GM18861 (cell line): ENCODE measurements around the gene CASKIN2.

Experiments
- ATAC-seq: cut with Tn5 transposase; IDR thresholded peaks from one replicate; pipeline ENCODE4 v1.9.1; 2021; ENCODE audit not compliant: unreplicated experiment

The CASKIN2 gene, protein sequence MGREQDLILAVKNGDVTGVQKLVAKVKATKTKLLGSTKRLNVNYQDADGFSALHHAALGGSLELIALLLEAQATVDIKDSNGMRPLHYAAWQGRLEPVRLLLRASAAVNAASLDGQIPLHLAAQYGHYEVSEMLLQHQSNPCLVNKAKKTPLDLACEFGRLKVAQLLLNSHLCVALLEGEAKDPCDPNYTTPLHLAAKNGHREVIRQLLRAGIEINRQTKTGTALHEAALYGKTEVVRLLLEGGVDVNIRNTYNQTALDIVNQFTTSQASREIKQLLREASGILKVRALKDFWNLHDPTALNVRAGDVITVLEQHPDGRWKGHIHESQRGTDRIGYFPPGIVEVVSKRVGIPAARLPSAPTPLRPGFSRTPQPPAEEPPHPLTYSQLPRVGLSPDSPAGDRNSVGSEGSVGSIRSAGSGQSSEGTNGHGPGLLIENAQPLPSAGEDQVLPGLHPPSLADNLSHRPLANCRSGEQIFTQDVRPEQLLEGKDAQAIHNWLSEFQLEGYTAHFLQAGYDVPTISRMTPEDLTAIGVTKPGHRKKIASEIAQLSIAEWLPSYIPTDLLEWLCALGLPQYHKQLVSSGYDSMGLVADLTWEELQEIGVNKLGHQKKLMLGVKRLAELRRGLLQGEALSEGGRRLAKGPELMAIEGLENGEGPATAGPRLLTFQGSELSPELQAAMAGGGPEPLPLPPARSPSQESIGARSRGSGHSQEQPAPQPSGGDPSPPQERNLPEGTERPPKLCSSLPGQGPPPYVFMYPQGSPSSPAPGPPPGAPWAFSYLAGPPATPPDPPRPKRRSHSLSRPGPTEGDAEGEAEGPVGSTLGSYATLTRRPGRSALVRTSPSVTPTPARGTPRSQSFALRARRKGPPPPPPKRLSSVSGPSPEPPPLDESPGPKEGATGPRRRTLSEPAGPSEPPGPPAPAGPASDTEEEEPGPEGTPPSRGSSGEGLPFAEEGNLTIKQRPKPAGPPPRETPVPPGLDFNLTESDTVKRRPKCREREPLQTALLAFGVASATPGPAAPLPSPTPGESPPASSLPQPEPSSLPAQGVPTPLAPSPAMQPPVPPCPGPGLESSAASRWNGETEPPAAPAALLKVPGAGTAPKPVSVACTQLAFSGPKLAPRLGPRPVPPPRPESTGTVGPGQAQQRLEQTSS (N-terminal part only)

DNA sequence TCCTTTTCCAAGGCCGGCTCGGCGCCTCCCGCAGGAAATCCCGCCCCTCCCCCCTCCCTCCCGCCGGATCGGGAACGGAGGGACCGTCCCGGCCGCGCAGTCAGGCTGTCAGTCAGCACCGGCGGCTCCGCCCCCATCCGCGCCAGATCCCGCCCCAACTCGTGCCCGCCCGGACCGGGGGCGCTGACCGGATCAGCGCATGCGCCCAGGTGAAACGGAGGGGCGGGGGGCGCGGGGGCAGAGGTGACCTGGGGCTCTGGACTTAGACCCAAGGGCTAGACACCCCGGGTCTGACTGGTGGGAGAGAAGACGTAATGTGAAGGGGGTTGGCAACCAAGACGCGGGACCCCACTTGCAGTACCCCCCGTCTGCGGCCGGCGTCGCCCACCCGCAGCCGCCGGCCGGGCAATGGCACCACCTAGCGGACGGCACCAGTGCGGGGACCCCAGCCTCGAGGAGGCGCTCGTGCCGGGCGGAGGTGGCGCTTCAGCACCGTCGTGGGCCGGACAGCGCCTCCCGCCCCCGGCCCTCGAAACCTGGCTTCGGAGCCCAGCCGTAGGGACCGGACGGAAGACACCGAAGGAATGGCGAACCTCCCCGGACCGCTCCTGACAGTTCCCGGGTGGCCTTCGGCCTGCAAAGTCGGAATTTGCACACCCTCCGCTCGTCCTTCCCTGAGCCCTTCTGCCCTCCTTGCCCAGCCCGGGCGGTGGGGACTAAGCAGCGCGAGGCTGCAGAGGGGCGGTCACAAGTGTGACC lies at the start of gene CASKIN2:
CASKIN2 (minus strand) TSS at position 42 of the 759 bp plus-strand sequence. CDS start 1,733 bp downstream, outside the sequence.
- peak; percentile 26 for ATAC-seq

DNA sequence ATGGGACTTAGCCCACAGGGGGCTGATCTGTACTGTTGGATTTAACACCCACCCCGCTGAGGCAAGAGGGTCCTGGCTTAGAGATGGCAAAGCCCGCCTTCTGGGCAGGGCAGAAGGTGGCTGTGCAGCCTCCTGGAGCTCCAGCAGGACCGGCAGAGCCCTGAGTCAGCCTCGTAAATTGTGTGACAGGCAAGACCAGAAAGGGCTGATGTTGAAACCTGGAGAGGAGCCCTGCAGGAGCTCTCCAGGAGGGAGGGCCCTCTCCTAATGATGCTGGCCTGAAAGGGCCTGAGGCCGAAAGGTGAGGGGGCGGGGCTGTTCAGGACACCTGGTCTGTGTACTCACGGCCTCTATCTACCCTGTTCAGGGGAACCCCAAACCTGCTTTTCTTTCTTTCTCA lies 49.7 kb upstream of the CASKIN2 start:
- ATAC-seq, result no peak

DNA sequence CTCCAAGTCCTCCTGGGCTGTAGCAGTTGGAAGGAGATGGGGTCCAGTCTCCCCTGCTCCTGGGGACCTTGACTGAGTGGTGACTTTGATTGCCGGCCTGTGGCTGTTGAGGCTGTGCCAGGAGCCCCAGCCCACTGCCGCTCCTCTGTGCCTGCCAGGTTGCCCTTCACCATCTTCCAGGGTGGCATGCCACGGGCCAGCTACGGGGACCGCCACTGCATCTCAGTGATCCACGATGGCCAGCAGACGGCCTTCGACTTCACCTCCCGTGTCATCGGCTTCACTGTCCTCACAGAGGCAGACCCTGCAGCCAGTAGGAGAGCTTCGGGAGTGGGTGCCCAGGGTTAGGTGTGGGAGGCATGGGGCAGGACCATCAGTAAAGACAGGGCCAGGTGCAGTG lies 48.9 kb upstream of the CASKIN2 start:
- ATAC-seq, result no peak

DNA sequence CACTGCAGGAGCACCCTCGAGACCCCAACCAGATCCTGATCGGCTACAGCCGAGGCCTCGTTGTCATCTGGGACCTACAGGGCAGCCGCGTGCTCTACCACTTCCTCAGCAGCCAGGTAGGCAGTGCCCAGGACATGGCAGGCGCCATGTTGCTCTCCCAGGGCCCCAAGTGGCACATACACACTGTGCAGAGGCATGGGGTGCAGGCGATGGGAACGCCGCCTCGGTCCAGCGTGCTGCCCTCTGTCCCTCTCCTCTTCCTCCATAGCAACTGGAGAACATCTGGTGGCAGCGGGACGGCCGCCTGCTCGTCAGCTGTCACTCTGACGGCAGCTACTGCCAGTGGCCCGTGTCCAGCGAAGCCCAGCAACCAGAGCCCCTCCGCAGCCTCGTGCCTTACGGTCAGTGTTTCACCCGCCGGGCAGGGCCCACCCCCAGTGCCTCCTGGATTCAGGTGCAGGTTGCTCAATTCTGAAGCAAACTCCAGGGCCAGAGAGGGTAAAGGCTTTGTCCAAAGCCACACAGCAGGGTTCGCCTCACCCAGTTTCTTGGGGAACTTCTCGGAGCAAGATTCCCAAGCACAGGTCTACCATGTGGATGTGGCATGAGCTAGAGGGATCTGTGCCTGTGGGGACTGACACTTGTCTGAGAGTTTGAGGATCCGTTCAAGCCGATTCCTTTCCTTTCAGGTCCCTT lies 47.9 kb upstream of the CASKIN2 start:
- ATAC-seq, result no peak

DNA sequence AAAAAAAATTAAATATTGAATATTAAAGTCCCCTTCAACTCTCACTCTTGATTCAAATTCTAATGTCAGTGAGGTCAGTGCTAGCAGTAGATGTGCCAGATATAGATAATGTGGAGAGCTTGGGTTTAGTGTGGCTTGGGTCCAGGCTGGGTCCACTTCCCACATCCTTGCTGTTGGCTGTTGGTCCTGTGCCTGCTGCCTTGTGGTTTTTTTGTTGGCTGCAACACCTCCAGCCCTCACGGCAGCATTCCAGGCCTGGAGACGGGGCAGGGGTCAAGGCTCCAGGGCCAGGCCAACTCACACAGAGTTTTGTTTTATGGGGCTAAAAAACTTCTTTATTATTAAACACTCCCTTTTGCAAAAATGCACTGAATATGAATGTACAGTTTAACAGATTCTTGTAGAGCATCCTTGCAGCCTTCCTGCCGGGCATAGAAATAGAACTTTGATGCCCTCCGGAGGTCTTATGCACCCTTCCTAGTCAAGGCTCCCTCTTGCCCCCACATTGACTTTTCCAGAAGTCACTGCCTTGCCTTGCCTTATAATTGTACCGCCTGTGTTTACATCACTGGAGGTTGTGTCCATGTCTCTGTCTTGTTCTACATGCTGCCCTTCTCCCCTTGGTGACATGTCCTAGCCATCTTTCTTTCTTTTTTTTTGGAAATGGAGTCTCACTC lies 46.7 kb upstream of the CASKIN2 start:
- no peak for ATAC-seq

DNA sequence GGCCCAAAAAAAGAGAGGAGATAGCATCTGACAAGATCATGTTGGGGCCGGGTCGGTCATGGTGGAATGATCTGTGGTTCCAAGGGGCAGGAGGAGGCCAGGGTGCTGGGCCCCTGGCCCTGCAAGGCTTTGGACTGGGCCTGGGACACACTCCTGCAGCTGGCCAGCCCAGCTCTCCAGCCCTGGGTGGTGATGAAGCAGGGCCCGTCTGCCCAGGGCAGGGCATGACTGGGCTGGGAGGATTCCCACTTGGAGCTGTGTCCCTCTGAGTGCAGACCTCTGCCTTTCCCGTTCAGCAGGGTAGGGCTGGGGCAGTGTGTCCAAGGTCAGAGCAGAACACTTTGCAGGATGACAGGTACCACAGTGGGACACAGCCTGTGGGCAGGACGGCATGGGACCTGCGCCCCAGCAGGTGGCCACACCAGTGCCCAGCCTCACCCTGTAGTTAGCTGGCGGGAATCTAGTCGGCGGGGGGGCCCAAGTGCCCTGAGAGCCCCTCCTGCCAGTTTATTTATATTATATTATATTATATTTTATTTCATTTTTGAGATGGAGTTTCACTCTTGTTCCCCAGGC lies 44.7 kb upstream of the CASKIN2 start:
- ATAC-seq, result no peak

DNA sequence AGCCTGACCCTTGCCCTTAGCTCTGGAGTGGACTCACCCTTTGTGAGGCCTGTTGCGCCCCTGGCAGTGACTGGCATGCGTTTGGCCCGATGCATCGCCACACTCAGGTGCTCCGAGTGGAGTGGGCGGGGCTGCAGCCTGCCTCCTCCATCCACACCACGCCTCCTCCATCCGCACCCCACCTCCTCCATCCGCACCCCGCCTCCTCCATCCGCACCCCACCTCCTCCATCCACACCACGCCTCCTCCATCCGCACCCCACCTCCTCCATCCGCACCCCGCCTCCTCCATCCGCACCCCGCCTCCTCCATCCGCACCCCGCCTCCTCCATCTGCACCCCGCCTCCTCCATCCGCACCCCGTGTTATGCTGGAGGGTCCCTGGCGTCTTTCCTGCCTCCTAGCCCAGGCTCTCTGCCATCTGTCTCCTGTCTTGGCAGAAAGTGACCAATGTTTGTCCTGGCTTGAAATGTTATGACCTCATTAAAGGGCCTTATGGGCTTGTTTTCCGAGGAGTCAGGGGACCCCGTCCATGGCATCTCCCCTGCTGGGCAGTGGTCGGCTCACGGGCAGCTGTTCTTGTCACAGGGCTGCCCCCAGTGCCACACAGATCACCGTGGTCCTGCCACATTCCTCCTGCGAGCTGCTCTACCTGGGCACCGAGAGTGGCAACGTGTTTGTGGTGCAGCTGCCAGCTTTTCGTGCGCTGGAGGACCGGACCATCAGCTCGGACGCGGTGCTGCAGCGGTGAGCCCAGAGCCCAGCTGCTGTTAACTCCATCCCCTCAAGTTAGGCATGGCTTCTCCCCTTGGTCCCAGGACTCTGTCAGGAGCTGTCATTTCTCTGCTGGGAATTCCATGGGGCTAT lies 43.6 kb upstream of the CASKIN2 start:
- no peak for ATAC-seq

DNA sequence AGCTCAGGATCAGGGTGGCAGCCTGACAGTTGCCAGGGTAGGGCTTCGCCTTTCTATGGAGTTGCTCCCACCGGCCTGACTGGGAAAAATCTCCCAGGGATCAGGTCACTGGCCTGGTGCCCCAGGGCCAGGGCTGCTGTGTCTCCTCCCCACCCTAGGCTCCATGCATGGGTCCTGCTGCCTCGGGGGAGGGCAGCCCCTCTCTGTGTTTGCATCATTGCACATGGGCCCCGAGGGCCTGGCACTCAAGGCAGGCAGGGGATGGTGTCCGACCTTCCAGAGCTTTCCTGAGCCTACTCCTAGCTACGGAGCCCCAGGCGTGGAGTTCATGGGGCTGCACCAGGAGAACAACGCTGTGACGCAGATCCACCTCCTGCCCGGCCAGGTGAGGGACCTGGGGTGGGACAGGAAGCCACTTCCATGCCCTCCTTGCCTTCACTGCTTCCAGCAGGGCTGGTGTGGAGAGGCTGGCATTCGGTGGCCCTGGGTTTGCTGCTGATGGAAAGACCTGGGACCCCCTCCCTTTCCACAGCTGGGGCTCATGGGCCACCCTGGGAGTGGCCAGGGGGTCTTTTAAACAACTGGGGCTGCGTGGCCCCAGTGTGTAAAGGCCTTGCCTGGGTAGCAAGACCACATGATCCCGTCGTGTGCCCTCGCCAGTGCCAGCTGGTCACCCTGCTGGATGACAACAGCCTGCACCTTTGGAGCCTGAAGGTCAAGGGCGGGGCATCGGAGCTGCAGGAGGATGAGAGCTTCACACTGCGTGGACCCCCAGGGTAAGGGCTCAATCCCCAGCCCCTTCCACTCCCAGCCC lies 42.7 kb upstream of the CASKIN2 start:
- no peak for ATAC-seq

DNA sequence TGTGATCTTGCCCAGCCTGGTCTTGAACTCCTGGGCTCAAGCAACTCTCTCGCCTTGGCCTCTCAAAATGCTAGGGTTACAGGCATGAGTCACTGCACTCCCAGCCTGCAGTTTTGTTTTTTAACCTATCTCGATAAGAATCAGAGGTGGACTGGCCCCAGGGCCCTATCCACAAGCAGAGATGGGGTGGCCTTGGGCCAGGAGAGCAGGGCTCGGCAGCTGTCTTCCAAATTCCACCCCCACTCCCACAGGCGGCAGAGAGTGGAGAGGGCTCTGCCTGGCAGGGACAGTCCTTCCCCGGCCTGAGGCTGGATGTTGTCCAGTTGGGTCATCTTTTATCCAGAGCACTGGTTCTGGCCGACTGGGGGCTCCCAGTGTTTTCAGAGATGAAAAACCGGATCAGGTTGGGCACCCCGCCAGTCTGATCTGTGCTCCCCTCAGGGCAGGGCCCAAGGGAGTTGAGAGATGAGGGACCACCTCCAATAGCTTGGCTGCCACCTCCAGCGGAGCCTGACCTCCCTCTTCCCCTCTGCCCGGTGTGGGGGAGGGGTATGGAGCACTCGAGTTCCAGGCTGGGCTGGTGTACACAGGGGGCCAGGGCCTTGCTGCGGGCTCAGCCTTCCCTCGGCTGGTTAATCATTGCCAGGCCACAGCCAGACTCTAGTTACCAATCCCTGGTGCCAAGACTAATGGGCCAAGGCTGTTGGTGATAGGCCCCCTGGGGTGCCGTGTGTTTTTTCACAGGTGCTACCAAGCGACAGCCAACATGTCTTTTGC lies 41.9 kb upstream of the CASKIN2 start:
- ATAC-seq, result no peak

DNA sequence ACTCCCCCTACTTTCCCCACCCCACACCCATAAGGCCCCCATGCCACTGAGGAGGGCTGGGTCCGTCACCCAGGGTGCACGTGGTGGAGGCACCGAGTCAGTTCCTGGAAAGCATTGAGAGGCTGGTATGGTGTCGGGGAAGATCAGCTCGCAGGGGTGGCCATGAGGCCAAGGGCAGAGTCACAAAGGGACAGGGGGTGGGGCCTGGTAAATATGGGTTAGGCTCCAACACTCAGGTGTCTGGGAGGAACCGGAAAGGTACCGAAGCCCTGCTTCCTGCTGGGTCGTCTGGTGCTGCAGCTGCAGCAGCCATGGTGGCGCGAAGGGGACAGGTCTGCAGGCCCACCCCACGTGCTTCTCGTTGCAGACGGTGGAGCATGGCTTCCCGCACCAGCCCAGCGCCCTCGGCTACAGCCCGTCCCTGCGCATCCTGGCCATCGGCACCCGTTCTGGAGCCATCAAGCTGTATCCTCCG lies 40.4 kb upstream of the CASKIN2 start:
- ATAC-seq, result no peak

DNA sequence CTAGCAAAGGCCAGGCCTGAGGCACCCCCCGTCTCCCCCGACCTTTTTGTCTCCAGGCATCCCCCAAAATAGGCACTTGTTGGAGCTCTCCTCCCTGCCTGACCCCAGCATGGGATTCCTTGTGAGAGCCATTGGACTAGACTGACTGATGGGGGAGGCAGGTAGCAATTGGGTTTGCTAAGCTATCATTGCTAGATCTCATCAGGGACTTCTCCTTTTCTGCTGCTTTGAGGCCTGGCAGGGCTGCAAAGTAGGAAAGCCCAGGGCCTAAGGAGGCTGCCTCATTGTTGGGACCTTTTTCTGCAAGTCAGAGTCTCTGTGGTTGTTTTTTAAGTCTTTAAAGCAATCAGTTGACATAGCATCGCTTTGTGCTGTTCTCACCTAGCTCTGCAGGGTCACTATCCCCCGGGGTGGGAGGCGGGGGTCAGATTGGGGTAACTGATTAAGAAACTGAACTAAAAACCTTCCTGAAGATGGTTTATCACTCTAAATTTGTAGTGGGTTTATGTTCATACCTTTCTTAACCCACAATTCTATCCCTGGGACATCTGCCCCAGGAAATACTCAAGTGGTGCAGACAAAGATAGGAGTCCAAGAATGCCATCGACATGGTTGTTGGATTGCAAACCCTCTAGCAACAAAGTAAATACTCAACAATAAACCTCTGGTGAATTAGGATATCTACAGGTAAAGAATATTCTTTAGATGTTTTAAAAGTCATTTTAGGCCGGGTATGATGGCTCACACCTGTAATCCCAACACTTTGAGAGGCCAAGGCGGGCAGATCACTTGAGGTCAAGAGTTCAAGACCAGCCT lies 38.2 kb upstream of the CASKIN2 start:
- no peak for ATAC-seq

DNA sequence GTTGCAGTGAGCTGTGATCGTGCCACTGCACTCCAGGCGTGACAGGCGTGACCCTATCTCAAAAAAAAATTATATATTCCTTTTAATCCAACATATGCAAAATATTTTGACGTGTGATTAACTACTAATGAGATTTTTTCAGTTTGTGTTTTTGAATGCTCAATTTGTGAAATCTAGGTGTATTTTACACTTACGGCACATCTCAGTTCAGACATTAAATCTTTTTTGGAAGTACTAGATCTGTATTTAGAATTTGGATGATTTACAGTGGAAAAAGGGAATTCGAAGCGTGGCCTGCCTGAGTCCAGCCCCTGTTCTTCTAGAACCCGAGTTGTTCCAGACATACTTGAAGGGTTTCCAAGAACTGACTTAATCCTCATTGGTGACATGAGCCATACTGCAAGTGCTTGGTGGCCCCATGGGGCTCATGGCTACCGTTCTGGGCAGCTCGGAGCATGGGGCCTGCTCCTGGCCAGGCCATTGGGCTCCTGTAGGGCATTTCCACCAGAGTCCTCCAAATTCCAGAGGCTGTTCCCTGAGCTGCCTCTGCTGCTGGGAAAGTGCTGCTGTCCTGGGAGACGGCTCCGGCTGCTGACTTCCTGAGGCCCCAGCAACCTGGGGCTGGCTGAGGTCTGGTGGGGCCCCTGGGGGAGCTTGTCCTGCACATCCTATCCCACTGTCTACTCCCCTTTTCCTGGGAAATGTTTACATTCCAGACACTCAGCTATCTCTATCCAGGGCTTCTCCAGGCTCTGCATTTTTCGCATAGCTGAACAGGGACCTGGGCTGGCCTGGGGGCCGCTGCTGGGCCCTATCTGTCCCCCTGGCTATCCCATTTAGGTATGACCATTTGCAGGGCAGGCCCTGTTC lies 37.3 kb upstream of the CASKIN2 start:
- no peak for ATAC-seq

DNA sequence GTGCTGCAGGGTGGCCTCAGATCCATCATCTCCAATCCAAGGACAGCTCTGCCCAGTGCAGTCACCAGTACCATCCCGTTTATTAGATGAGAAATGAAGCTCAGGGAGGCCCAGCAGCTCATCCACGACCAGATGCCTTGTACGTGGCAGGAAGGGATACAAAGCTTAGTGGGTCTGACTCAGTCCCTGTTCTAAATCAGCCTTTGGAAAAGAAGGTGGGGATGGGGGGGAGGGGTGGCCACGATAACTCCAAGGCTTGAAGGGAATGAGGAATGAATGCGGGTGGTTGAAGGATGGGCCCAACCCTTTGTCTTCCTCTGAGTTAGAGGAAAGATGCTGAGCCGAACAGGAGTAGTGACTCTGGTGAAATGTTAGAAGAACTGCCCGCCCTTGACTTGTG lies 35.9 kb upstream of the CASKIN2 start:
- ATAC-seq, result no peak

DNA sequence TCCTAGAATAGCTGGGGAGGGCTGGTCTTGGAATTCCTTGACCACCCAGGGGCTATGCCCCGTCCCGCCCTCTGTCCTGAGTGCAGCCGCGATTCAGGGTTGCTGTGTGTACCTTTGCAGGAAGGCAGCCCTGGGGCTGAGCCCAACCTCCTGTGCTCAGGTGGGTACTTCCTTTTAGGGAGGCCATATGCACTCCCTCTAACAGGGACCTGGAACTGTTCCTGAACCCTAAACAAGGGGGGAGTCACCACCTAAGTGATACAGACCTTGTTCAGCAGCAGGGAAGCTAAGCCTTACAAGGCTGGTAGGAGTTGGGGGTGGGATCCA lies 34.8 kb upstream of the CASKIN2 start:
- ATAC-seq, result no peak
